ENCODE measurements around the gene HOXD1.

GRCh38 chr2:176206682-176207081 lies 18.2 kb downstream of the HOXD1 start:
- no peak for TF ChIP-seq POLR2A (IDR thresholded peaks at IDR 0.05)
- TF ChIP-seq CTCF (IDR thresholded peaks at IDR 0.05): no peak
- TF ChIP-seq EP300 (IDR thresholded peaks at IDR 0.05): no peak
- no peak for TF ChIP-seq POLR2AphosphoS5 (IDR thresholded peaks at IDR 0.05)

Measured in suprapubic skin (tissue), 4 donors.